GM20000 (cell line): ENCODE measurements around the gene TMEM258.

Experiments
- DNase-seq: peaks from one replicate; pipeline ENCODE4 v3.0.0; 2012; ENCODE audit warnings: low spot score
- CTCF ChIP-seq: IDR thresholded peaks from 2 replicates; pipeline ENCODE4 v1.5.1; 2012; ENCODE audit warnings: mild to moderate bottlenecking, control low read depth; ENCODE audit errors: extremely low read depth, missing control alignments

Gene TMEM258

DNA sequence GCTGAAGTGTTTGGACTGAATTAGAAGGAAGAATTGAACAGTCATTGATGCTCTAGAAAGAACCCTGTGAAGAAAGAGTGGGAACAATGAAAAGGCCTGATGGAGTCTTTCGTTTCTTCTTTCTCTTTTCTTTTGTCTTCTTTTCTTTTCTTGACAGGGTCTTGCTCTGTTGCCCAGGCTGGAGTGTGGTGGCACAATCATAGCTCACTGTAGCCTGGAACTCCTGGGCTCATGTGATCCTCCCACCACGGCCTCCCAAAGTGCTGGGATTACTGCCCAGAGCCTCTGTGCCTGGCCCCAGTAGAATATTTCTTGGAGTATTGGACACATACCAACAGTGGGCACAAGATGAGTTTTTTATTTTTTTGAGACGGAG is 1.4 kb upstream of the TMEM258 start:
- TF ChIP-seq CTCF: no peak
- no peak for DNase-seq

- no peak for TF ChIP-seq CTCF
- DNase-seq: no peak
These were observed 857 bp upstream of the TMEM258 start for GRCh38 chr11:61793083-61793828.

GRCh38 chr11:61791737-61792309 is 576 bp downstream of the TMEM258 start:
- no peak for DNase-seq
- no peak for TF ChIP-seq CTCF

GRCh38 chr11:61787928-61788491 is 4.4 kb downstream of the TMEM258 start:
- no peak for TF ChIP-seq CTCF
- no peak for DNase-seq

GRCh38 chr11:61785837-61786402 is 6.5 kb downstream of the TMEM258 start:
- DNase-seq: no peak
- no peak for TF ChIP-seq CTCF

- no peak for TF ChIP-seq CTCF
- no peak for DNase-seq
These were observed 7.9 kb downstream of the TMEM258 start for GRCh38 chr11:61784506-61784805.

DNA sequence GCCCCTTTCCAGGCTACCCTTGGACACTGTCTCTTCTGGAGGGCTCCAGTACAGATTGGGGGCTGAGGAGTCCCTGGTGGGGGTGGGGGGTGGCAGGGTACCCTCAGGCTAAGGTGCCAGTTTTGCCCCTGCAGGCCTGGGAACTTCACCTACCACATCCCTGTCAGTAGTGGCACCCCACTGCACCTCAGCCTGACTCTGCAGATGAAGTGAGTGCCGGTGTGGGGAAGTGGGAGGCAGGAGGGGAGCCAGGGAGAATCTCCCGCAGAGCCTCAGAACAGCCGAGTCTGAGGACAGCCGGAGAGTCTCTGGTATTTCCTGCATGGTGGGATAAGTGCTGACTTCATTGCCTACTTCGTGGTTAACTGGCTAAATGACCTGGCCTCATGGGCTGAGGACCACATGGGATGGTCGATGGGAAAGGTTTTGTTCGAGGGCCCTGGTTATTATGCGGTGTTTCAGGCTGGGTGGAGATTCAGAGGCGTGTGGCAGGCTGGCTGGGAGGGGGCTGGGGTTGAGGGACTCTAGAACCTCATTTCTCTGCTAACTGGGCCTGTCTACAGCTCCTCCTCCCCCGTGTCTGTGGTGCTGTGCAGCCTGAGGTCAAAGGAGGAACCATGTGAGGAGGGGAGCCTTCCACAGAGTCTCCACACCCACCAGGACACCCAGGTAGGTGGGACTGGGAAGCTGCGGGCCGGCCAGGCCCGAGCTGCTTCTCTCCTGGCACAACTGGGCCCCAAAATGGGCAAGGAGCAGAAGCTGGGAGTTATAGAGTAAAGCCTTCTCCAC is 8.5 kb downstream of the TMEM258 start:
- no peak for DNase-seq
- no peak for TF ChIP-seq CTCF
